Sigmoid colon (tissue), 7 donors: ENCODE measurements around the gene ATF4. TPM values are rescaled to one million over a fixed set of nuclear protein-coding genes. Genes with fewer than 3 reads are reported as not detected.

Experiments
- DNase-seq: peaks from one replicate; pipeline ENCODE4 v3.0.0-alpha.2; 2019
- H3K27ac ChIP-seq, 4 donors: fragments of 200-600 bp; sonication (generic); one replicate each; pipeline ENCODE4 v1.5.1; 2016 to 2019; ENCODE audit warnings: mild to moderate bottlenecking in 1 of 4
- H3K27me3 ChIP-seq, 3 donors: fragments of 200-600 bp; sonication (generic); one replicate each; pipeline ENCODE4 v1.5.1; 2019; ENCODE audit warnings: mild to moderate bottlenecking in 1 of 3
- H3K36me3 ChIP-seq, 4 donors: fragments of 200-600 bp; sonication (generic); one replicate each; pipeline ENCODE4 v1.5.1; 2016 to 2019
- H3K4me1 ChIP-seq, 4 donors: fragments of 200-600 bp; sonication (generic); one replicate each; pipeline ENCODE4 v1.5.1; 2017 to 2019
- H3K4me3 ChIP-seq, 4 donors: fragments of 200-600 bp; sonication (generic); one replicate each; pipeline ENCODE4 v1.5.1; 2017 to 2019; ENCODE audit warnings: mild to moderate bottlenecking in 2 of 4, moderate library complexity in 1 of 4
- H3K9me3 ChIP-seq, 4 donors: fragments of 200-600 bp in 3 of 4; sonication (generic) in 3 of 4; one replicate each; pipeline versions ENCODE4 v1.5.1 to v1.6.1; 2013 to 2019
- CTCF ChIP-seq, 4 experiments: fragments of 450-650 bp in 3 of 4; fragments of 200-600 bp in 1 of 4; IDR thresholded peaks; one replicate each; pipeline ENCODE4 v1.5.1; 2016 to 2019; ENCODE audit warnings: antibody characterized with exemption in 4 of 4, mild to moderate bottlenecking in 3 of 4, moderate library complexity in 2 of 4
- EP300 ChIP-seq, 4 donors: sonication (generic); formaldehyde crosslinking; IDR thresholded peaks; one replicate each; pipeline ENCODE4 v1.6.1; 2017; ENCODE audit warnings: antibody characterized with exemption in 4 of 4
- POLR2A ChIP-seq, 2 donors: fragments of 450-650 bp; IDR thresholded peaks; one replicate each; pipeline ENCODE4 v1.6.1; 2016; ENCODE audit warnings: antibody characterized with exemption in 2 of 2, mild to moderate bottlenecking in 2 of 2, moderate library complexity in 2 of 2
- POLR2AphosphoS5 ChIP-seq, 4 donors: sonication (generic); formaldehyde crosslinking; IDR thresholded peaks; one replicate each; pipeline ENCODE4 v1.6.1; 2017; ENCODE audit warnings: antibody characterized with exemption in 4 of 4
- WGBS, 2 donors: extraction: QIAGEN DNeasy Blood & Tissue Kit; methylation state at CpG; one replicate each; pipeline ENCODE4 v1.1.7; 2013; 5-methylcytosine and 5-hydroxymethylcytosine counted together
- intact Hi-C: fragments of 100-400 bp; cut with DNase I; formaldehyde crosslinking; loops from one replicate; pipeline ENCODE4 v1.15.1; 2023
- polyA plus RNA-seq, 3 donors: library from polyadenylated mRNA; stranded (reverse); fragments of 200-250 nt; gene quantifications; one replicate each; pipeline ENCODE4 v1.2.3, GENCODE V29; 2013
- total RNA-seq, 4 donors: library from RNA; depleted of rRNA; stranded (reverse); fragments of >200 nt; gene quantifications; one replicate each; pipeline ENCODE4 v1.1.0, GENCODE V29; 2016
- donor health status: healthy with polysubstance abuse.
- donor health status: Bipolar disorder and iron deficiency.
- donor health status: healthy.

The ATF4 gene
- total and polyA plus RNA-seq, 7 donors, result 423 to 651 (median 483) TPM

- 63 to 80% methylated on average over 4 of the region's 4 CpGs for WGBS, 2 donors
- DNase-seq, result no peak
- TF ChIP-seq EP300 (IDR thresholded peaks at IDR 0.05), result no peak
- no peak for TF ChIP-seq CTCF (IDR thresholded peaks at IDR 0.05)
- no peak for TF ChIP-seq POLR2AphosphoS5 (IDR thresholded peaks at IDR 0.05)
- no peak for TF ChIP-seq POLR2A (IDR thresholded peaks at IDR 0.05)
- peaks cover 0 to 9% (median 0%) of the 10 kb centered on the region in 4 donors for H3K4me1 ChIP-seq
- H3K27ac ChIP-seq, result no peak overlapping the region
- no peaks in the 10 kb centered on the region for H3K36me3 ChIP-seq
- H3K27me3 ChIP-seq, result no peaks in the 10 kb centered on the region
- H3K9me3 ChIP-seq, result no peaks in the 10 kb centered on the region
- no peak overlapping the region for H3K4me3 ChIP-seq
- intact Hi-C loops, result loop anchor here (2.0 kb wide), 1 partner anchor 35 kb away; no protein-coding TSS in a partner anchor
Observed at GRCh38 chr22:39493759-39494158, 26.6 kb upstream of the ATF4 start.

- H3K36me3 ChIP-seq, result no peaks in the 10 kb centered on the region
- no peaks in the 10 kb centered on the region for H3K27me3 ChIP-seq
- TF ChIP-seq CTCF (IDR thresholded peaks at IDR 0.05) (no peak), POLR2A (IDR thresholded peaks at IDR 0.05) (no peak), POLR2AphosphoS5 (IDR thresholded peaks at IDR 0.05) (no peak), EP300 (IDR thresholded peaks at IDR 0.05) (no peak)
- H3K4me1 ChIP-seq, result peaks cover 0 to 9% (median 0%) of the 10 kb centered on the region in 4 donors
- H3K4me3 ChIP-seq, result no peak overlapping the region
- intact Hi-C loops, result loop anchor here (2.0 kb wide), 1 partner anchor 34 kb away; no protein-coding TSS in a partner anchor
- 77 to 85% methylated on average over 10 of the region's 10 CpGs for whole genome bisulfite sequencing, 2 donors
- no peak overlapping the region for H3K27ac ChIP-seq
- no peaks in the 10 kb centered on the region for H3K9me3 ChIP-seq
- DNase-seq, result no peak
Observed at GRCh38 chr22:39494471-39495120, 25.8 kb upstream of the ATF4 start.

GRCh38 chr22:39496131-39496838 is 24.1 kb upstream of the ATF4 start:
- intact Hi-C loops, result no loop called here
- Histone ChIP-seq H3K4me1 (peaks cover 0 to 12% (median 8%) of the 10 kb centered on the region in 4 donors), H3K36me3 (no peaks in the 10 kb centered on the region), H3K9me3 (no peaks in the 10 kb centered on the region), H3K27ac (peak overlapping the region; percentile 39 to 57 (median 46)), H3K27me3 (no peaks in the 10 kb centered on the region), H3K4me3 (no peak overlapping the region)
- 37 to 46% methylated on average over 13 of the region's 13 CpGs for WGBS, 2 donors
- peak; percentile 84 for DNase-seq
- TF ChIP-seq EP300 (IDR thresholded peaks at IDR 0.05) (no peak), POLR2AphosphoS5 (IDR thresholded peaks at IDR 0.05) (no peak), POLR2A (IDR thresholded peaks at IDR 0.05) (no peak), CTCF (IDR thresholded peaks at IDR 0.05) (peak; percentile 31 to 68 (median 66))

GRCh38 chr22:39497429-39497828 is 22.9 kb upstream of the ATF4 start:
- H3K27ac ChIP-seq, result no peak overlapping the region
- H3K4me1 ChIP-seq, result peaks cover 0 to 18% (median 14%) of the 10 kb centered on the region in 4 donors
- no peak for DNase-seq
- TF ChIP-seq EP300 (IDR thresholded peaks at IDR 0.05) (no peak), CTCF (IDR thresholded peaks at IDR 0.05) (no peak), POLR2A (IDR thresholded peaks at IDR 0.05) (no peak), POLR2AphosphoS5 (IDR thresholded peaks at IDR 0.05) (no peak)
- H3K27me3 ChIP-seq, result no peaks in the 10 kb centered on the region
- no peaks in the 10 kb centered on the region for H3K9me3 ChIP-seq
- no peak overlapping the region for H3K4me3 ChIP-seq
- intact Hi-C loops, result no loop called here
- H3K36me3 ChIP-seq, result no peaks in the 10 kb centered on the region
- 86% methylated on average over 8 of the region's 8 CpGs for WGBS, 2 donors
